ENCODE data around the gene KLHL2. TPM values are rescaled to one million over a fixed set of nuclear protein-coding genes. Genes with fewer than 3 reads are reported as not detected.

KLHL2 gene
- total RNA-seq, 4 donors from 2014 or later = 6.1 to 68.2 (median 26.2) TPM

DNA sequence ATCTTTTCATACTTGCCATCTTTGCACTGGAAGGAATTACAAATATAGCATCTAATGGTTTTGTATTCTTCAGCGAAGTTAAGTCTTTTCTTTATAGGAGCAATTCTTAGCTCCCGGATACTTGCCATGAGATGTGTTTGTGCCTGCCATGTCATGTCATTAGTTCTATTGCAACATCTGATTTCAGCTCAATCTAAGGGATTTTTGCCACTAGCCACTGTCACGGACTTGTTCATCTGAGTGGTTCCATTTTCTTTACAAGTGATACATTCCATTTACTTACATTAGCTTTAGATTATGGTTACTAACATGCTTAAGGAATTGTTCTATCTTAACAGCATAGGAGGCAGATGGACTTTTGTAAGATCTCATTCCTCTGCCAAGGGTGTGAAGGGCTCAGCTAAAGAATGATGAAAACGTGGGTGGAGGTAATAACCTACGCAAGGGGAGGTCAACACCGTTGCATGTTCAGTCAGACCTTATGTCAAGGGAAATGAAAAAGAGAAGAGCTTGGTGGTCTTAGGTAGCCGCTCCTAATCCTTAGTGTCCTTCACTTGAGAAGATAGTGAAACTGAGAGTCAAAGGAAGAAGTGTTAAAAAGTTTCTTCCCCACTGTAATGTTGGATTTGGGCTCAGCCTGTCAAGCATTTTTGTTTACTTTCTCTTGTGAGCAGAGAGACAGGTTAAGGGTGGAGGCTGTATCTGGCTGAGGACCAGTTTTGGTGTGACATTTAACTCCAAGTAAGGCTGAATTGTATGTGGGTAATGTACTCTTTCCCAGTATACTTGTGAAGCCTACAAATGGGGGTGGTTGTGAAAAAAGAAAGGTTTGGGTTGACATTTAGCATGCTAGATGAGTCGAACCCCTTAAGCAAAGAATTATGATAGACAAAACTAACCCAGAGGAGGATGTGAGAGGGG is 3.6 kb upstream of the KLHL2 start:
- Histone ChIP-seq H3K4me3 (no peak overlapping the region), H3K4me1 (peaks cover 0 to 4% of the 10 kb centered on the region in 2 donors), H3K27ac (no peak overlapping the region), H3K36me3 (no peaks in the 10 kb centered on the region), H3K27me3 (no peaks in the 10 kb centered on the region), H3K9me3 (no peaks in the 10 kb centered on the region)
- no peak for DNase-seq
- intact Hi-C loops (cut with DNase I; ENCODE audit: low total_unique reads) = loop anchor here (10.0 kb wide), 1 partner anchor 131 kb away; no protein-coding TSS in a partner anchor
- TF ChIP-seq, protein P1, sequence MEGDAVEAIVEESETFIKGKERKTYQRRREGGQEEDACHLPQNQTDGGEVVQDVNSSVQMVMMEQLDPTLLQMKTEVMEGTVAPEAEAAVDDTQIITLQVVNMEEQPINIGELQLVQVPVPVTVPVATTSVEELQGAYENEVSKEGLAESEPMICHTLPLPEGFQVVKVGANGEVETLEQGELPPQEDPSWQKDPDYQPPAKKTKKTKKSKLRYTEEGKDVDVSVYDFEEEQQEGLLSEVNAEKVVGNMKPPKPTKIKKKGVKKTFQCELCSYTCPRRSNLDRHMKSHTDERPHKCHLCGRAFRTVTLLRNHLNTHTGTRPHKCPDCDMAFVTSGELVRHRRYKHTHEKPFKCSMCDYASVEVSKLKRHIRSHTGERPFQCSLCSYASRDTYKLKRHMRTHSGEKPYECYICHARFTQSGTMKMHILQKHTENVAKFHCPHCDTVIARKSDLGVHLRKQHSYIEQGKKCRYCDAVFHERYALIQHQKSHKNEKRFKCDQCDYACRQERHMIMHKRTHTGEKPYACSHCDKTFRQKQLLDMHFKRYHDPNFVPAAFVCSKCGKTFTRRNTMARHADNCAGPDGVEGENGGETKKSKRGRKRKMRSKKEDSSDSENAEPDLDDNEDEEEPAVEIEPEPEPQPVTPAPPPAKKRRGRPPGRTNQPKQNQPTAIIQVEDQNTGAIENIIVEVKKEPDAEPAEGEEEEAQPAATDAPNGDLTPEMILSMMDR (IDR thresholded peaks at IDR 0.05) = no peak
- TF ChIP-seq POLR2A (IDR thresholded peaks at IDR 0.05) = no peak

DNA sequence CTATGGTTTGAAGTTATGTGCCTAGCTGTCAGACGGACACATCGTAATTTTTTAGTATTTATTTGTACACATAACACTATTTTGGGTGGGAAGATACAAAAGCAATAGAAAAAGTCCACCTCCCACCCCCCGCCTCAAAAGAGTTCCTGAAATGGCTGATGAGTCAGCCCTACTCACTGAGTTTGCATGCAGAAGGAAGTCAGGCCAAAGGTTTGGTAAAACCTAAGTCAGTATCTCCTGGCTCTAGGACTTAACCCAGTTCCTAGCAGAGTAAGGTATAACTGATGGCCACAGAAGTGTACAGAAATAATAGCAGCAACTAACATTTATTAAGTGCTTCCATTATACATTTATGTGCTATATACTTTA is 2.9 kb upstream of the KLHL2 start:
- Histone ChIP-seq H3K36me3 (no peaks in the 10 kb centered on the region), H3K27me3 (no peaks in the 10 kb centered on the region), H3K4me3 (no peak overlapping the region), H3K9me3 (no peaks in the 10 kb centered on the region), H3K4me1 (peaks cover 0 to 4% of the 10 kb centered on the region in 2 donors), H3K27ac (no peak overlapping the region)
- DNase-seq = no peak
- no peak for TF ChIP-seq POLR2A (IDR thresholded peaks at IDR 0.05)
- TF ChIP-seq, protein P1 (IDR thresholded peaks at IDR 0.05) = no peak
- intact Hi-C loops (cut with DNase I; ENCODE audit: low total_unique reads) = loop anchor here (10.0 kb wide), 1 partner anchor 130 kb away; no protein-coding TSS in a partner anchor

DNA sequence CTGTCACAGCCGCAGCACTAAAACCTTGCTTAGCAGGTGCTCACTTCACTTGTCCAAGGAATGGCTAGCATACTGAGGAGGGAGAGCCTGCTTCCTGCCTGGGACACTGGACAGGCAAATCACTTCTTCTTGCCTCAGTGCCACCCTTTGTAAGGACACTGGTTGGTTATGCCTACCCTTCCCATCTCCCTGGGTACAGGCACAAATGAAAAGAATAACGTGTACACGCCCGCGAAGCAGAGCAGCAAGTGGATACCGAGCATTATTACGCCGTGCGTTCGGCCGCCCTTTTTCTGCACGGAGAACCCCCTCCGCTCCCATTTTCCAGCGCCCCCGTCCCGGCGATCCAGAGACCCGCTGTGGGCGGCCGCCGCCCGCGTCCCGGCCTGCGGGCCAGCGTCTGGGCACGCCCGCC is 338 bp upstream of the KLHL2 start:
- peaks cover 0 to 4% of the 10 kb centered on the region in 2 donors for H3K4me1 ChIP-seq
- no peaks in the 10 kb centered on the region for H3K36me3 ChIP-seq
- intact Hi-C loops (cut with DNase I; ENCODE audit: low total_unique reads) = loop anchor here (10.0 kb wide), 1 partner anchor 128 kb away; no protein-coding TSS in a partner anchor
- H3K4me3 ChIP-seq = peak overlapping the region; percentile 52 to 86
- no peaks in the 10 kb centered on the region for H3K9me3 ChIP-seq
- H3K27me3 ChIP-seq = no peaks in the 10 kb centered on the region
- TF ChIP-seq POLR2A (IDR thresholded peaks at IDR 0.05) = no peak
- TF ChIP-seq, protein P1 (IDR thresholded peaks at IDR 0.05) = no peak
- peak overlapping the region; percentile 71 to 87 for H3K27ac ChIP-seq
- peak in 1 of 2 donors; percentile 16 for DNase-seq

DNA sequence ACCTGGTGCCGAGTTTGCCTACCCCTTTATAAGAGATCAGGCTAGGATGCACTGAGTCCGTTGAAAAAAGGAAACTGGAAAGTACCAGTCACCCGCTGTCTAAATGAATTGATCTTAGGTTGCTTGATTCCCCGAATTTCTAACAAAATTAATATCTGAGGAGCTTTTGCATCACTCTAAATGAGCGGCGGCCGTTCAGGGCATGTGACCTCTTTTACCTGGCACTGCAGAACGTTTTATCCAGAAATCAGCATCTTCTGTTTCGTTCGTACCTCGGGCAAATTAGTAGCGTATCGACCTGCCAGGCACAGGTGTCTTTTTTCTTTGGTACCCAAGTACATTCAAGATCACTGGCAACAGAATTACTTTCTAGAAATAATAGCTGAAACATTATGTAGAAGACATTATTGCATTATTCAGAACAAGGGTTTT is 876 bp downstream of the KLHL2 start:
- Histone ChIP-seq H3K4me1 (peaks cover 0 to 4% of the 10 kb centered on the region in 2 donors), H3K27ac (peak overlapping the region; percentile 83 to 87), H3K36me3 (no peaks in the 10 kb centered on the region), H3K9me3 (no peaks in the 10 kb centered on the region), H3K27me3 (no peaks in the 10 kb centered on the region), H3K4me3 (peak overlapping the region; percentile 52 to 86)
- intact Hi-C loops (cut with DNase I; ENCODE audit: low total_unique reads) = loop anchor here (10.0 kb wide), 1 partner anchor 127 kb away; no protein-coding TSS in a partner anchor
- DNase-seq = no peak
- TF ChIP-seq, protein P1 (IDR thresholded peaks at IDR 0.05) = no peak
